Measurements from ENCODE around the gene KANSL1.

Gene KANSL1

DNA sequence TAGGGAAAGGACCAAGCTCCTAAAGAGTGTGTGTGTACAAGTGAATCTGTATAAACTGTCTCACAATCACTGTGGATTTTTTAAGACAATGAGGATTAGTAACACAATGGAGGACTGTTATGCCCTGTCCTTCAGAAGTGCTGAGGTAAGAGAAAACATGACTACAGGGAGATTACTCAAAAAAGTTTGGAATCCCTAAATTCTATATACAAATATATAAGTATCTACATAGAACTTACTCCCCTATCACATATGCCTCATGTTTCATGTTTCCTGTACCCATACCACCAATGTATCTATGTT lies 112.3 kb downstream of the KANSL1 start:
- TF ChIP-seq TCF4 (CRISPR knock-in tag; IDR thresholded peaks at IDR 0.05; ENCODE audit: borderline replicate concordance) = no peak
- ATAC-seq = no peak

DNA sequence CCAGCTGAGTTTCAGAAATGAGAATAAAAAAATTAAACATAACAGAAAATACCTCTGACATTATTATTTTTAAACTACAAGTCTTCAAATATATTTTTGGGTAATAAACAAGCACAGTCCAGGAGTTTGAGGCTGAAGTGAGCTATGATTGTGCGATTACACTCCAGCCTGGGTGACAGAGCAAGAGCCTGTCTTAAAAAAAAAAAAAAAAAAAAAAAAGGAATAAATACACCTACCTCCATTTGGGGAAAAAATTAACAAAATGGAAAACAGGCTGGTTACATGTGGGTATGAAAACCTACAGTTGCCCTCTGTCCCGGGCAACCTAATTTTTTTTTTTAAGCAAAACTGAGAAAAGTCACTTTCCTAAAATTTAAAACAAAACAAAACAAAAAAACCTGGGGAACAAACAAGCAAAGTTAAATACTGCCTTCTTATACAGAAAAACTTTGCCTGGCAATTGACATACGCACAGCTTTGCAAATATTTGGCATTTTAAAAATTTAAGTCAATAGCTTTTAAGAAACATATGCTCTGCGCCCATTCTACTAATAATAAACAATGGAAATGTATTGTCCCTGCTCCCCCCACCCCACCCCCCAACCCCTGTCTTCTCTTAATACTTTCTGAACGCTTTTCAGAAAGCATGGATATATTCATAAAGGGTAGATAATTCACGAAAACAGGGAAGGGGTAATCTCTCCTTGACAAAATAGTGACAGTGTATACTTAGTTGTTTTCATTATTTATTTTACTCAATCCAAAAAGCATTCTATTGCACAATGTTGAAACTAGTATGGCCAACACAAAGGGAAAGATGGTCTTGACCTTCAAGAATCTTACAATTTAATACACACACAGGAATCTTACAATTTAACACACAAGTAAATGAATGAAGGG lies 112.9 kb downstream of the KANSL1 start:
- TF ChIP-seq BACH2 (CRISPR knock-in tag; IDR thresholded peaks at IDR 0.05; ENCODE audit: borderline replicate concordance) (no peak), ZNF70 (CRISPR knock-in tag; IDR thresholded peaks at IDR 0.05) (no peak), ZC3H10 (CRISPR knock-in tag; IDR thresholded peaks at IDR 0.05) (no peak), OSR1 (CRISPR knock-in tag; IDR thresholded peaks at IDR 0.05) (no peak), ARNTL (CRISPR knock-in tag; IDR thresholded peaks at IDR 0.05; ENCODE audit: borderline replicate concordance, low read depth) (no peak), PPARA (CRISPR knock-in tag; IDR thresholded peaks at IDR 0.05; ENCODE audit: borderline replicate concordance) (no peak)
- ATAC-seq = no peak

- ATAC-seq = no peak
- TF ChIP-seq CSDC2 (CRISPR knock-in tag; IDR thresholded peaks at IDR 0.05) (no peak), TSHZ2 (CRISPR knock-in tag; IDR thresholded peaks at IDR 0.05) (no peak), TOX (CRISPR knock-in tag; IDR thresholded peaks at IDR 0.05; ENCODE audit: borderline replicate concordance) (no peak), OSR1 (CRISPR knock-in tag; IDR thresholded peaks at IDR 0.05) (no peak), ESRRG (CRISPR knock-in tag; IDR thresholded peaks at IDR 0.05) (no peak), ZFP30 (CRISPR knock-in tag; IDR thresholded peaks at IDR 0.05) (no peak)
- TF ChIP-seq, protein P1, sequence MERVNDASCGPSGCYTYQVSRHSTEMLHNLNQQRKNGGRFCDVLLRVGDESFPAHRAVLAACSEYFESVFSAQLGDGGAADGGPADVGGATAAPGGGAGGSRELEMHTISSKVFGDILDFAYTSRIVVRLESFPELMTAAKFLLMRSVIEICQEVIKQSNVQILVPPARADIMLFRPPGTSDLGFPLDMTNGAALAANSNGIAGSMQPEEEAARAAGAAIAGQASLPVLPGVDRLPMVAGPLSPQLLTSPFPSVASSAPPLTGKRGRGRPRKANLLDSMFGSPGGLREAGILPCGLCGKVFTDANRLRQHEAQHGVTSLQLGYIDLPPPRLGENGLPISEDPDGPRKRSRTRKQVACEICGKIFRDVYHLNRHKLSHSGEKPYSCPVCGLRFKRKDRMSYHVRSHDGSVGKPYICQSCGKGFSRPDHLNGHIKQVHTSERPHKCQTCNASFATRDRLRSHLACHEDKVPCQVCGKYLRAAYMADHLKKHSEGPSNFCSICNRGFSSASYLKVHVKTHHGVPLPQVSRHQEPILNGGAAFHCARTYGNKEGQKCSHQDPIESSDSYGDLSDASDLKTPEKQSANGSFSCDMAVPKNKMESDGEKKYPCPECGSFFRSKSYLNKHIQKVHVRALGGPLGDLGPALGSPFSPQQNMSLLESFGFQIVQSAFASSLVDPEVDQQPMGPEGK (CRISPR knock-in tag; IDR thresholded peaks at IDR 0.05; ENCODE audit: borderline replicate concordance) = no peak
Measured at GRCh38 chr17:46078675-46079074, 114.6 kb downstream of the KANSL1 start.

DNA sequence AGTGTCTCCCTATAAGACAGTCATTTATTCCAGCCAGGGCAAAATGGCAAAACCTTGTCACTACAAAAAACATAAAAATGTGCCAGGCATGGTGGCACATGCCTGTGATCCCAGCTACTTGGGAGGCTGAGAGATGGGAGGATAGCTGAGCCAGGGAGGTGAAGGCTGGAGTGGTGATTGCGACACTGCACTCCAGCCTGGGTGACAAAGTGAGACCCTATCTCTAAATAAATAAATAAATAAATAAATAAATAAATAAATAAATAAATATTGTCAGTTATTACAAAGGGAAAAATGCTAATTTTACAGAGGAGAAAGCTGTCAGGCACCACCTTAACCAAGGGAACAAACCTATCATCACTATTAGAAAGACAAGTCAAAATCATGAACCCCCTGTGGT lies 118.7 kb downstream of the KANSL1 start:
- TF ChIP-seq, protein P1 (CRISPR knock-in tag; IDR thresholded peaks at IDR 0.05; ENCODE audit: borderline replicate concordance) = no peak
- TF ChIP-seq ZNF565 (CRISPR knock-in tag; conservative IDR thresholded peaks at IDR 0.05; ENCODE audit: low read depth) (no peak), TOX (CRISPR knock-in tag; IDR thresholded peaks at IDR 0.05; ENCODE audit: borderline replicate concordance) (no peak), ZNF8 (CRISPR knock-in tag; IDR thresholded peaks at IDR 0.05) (no peak), GLIS3 (CRISPR knock-in tag; IDR thresholded peaks at IDR 0.05) (no peak)
- ATAC-seq = no peak

- TF ChIP-seq CSRNP3 (CRISPR knock-in tag; IDR thresholded peaks at IDR 0.05) (no peak), ISL1 (CRISPR knock-in tag; IDR thresholded peaks at IDR 0.05) (peak; percentile 85)
- peak; percentile 97 for ATAC-seq
Measured at GRCh38 chr17:46072998-46073397, 120.2 kb downstream of the KANSL1 start.
